Ovary (tissue), 9 donors: Measurements from ENCODE around the gene PYGO2. TPM values are rescaled to one million over a fixed set of nuclear protein-coding genes. Genes with fewer than 3 reads are reported as not detected.

Experiments
- DNase-seq, 5 donors: peaks; one replicate each; pipeline ENCODE4 v3.0.0-alpha.2; 2019 to 2020
- H3K27ac ChIP-seq, 2 donors: fragments of 200-600 bp; one replicate each; pipeline versions ENCODE4 v1.5.1 to v1.8.0; 2019 to 2022
- H3K27me3 ChIP-seq: fragments of 200-600 bp; one replicate; pipeline ENCODE4 v1.8.0; 2022
- H3K36me3 ChIP-seq: fragments of 200-600 bp; sonication (generic); one replicate; pipeline ENCODE4 v1.5.1; 2019
- H3K4me1 ChIP-seq: one replicate; pipeline ENCODE4 v1.8.1; 2013; ENCODE audit warnings: mild to moderate bottlenecking, moderate library complexity; ENCODE audit not compliant: insufficient read depth
- H3K4me3 ChIP-seq: fragments of 200-600 bp; sonication (generic); one replicate; pipeline ENCODE4 v1.5.1; 2017
- H3K9me3 ChIP-seq, 2 donors: fragments of 200-600 bp in 1 of 2; sonication (generic) in 1 of 2; one replicate each; pipeline versions ENCODE4 v1.5.1 to v1.8.1; 2013 to 2019; ENCODE audit warnings: mild to moderate bottlenecking in 1 of 2, moderate library complexity in 1 of 2
- CTCF ChIP-seq, 3 donors: fragments of 450-650 bp in 2 of 3; fragments of 200-600 bp in 1 of 3; IDR thresholded peaks; one replicate each; pipeline versions ENCODE4 v1.5.1 to v1.8.0; 2016 to 2022; ENCODE audit warnings: antibody characterized with exemption in 3 of 3, mild to moderate bottlenecking in 1 of 3
- EP300 ChIP-seq: sonication (generic); formaldehyde crosslinking; IDR thresholded peaks from one replicate; pipeline ENCODE4 v1.6.1; 2017; ENCODE audit warnings: antibody characterized with exemption
- POLR2A ChIP-seq: fragments of 450-650 bp; IDR thresholded peaks from one replicate; pipeline ENCODE4 v1.6.1; 2017; ENCODE audit warnings: antibody characterized with exemption, mild to moderate bottlenecking, moderate library complexity
- WGBS, 3 donors: extraction: QIAGEN DNeasy Blood & Tissue Kit in 1 of 3; methylation state at CpG; one replicate each; pipeline versions ENCODE4 v1.1.5 to v1.1.7; 2013 to 2017; 5-methylcytosine and 5-hydroxymethylcytosine counted together
- intact Hi-C, 4 donors: fragments of 100-400 bp; cut with DNase I; formaldehyde crosslinking; loops; one replicate each; pipeline versions ENCODE4 v1.11.0 to v1.15.1; 2022 to 2023
- polyA plus RNA-seq, 2 donors: library from polyadenylated mRNA; stranded (reverse); fragments of 200-250 nt in 1 of 2; fragments of 350-450 nt in 1 of 2; fragmentation: Illumina TruSeq in 1 of 2; extraction: RNeasy Lipid Tissue Mini Kit (QIAGEN cat#74804) in 1 of 2; gene quantifications; one replicate each; pipeline ENCODE4 v1.2.3, GENCODE V29; 2013 to 2014
- total RNA-seq, 7 donors: library from RNA; depleted of rRNA in 2 of 7; stranded (reverse); fragments of >200 nt in 2 of 7; fragmentation: NEBNext Ultra II Directional in 3 of 7; extraction: Animal tissue kit (Norgen Biotek cat#: 25700) in 3 of 7; gene quantifications; one replicate each; pipeline versions ENCODE4 v1.1.0 to v1.2.4, GENCODE V29; 2016 to 2023
- donor health status: DM: no; HTN: no; CAD: no; lungs with moderate emphysema.
- donor health status: DM: no; HTN: no; CAD: no.
- donor health status: Bipolar disorder and iron deficiency.
- donor health status: DM: yes; HTN: yes; CAD: no.
- donor health status: DM: no; HTN: no; CAD: no.
- donor health status: DM: yes; HTN: yes; CAD: no.

Gene PYGO2
- total and polyA plus RNA-seq, 9 donors = 17.2 to 53.0 (median 35.2) TPM

GRCh38 chr1:154973344-154974101, 11.9 kb upstream of the PYGO2 start:
- Histone ChIP-seq H3K27me3 (no peaks in the 10 kb centered on the region), H3K9me3 (no peaks in the 10 kb centered on the region), H3K4me3 (peak overlapping the region; percentile 77), H3K27ac (peak overlapping the region; percentile 92 to 98), H3K36me3 (no peaks in the 10 kb centered on the region), H3K4me1 (peaks cover 12% of the 10 kb centered on the region)
- TF ChIP-seq CTCF (IDR thresholded peaks at IDR 0.05) (no peak), EP300 (no peak), POLR2A (peak; percentile 17)
- peak; percentile 96 to 99 (median 98) for DNase-seq
- 5% methylated on average over 37 of the region's 37 CpGs for WGBS, 3 donors
- intact Hi-C loops = loop anchor here in 1 of 4 donors (2.0 to 5.0 kb wide), 2 partner anchors 27 to 79 kb away; partner anchors contain the start of gene ADAM15

- Histone ChIP-seq H3K4me3 (peak overlapping the region; percentile 77), H3K27me3 (no peaks in the 10 kb centered on the region), H3K4me1 (peaks cover 12% of the 10 kb centered on the region), H3K27ac (peak overlapping the region; percentile 54 to 98), H3K36me3 (no peaks in the 10 kb centered on the region), H3K9me3 (no peaks in the 10 kb centered on the region)
- intact Hi-C loops = loop anchor here in 1 of 4 donors (5.0 kb wide), 1 partner anchor 80 kb away; the partner anchor contains the start of gene ADAM15
- TF ChIP-seq EP300 (no peak), CTCF (IDR thresholded peaks at IDR 0.05) (no peak), POLR2A (no peak)
- DNase-seq = peak in 4 of 5 donors; percentile 58 to 68 (median 66)
- 26 to 36% (median 29%) methylated on average over 18 of the region's 18 CpGs for WGBS, 3 donors
Measured at GRCh38 chr1:154972517-154973343, 11.1 kb upstream of the PYGO2 start.

- H3K36me3 ChIP-seq = no peaks in the 10 kb centered on the region
- no peaks in the 10 kb centered on the region for H3K27me3 ChIP-seq
- TF ChIP-seq CTCF (IDR thresholded peaks at IDR 0.05) (no peak), POLR2A (no peak), EP300 (no peak)
- H3K9me3 ChIP-seq = no peaks in the 10 kb centered on the region
- 54 to 68% (median 59%) methylated on average over 3 of the region's 3 CpGs for WGBS, 3 donors
- H3K4me1 ChIP-seq = peaks cover 12% of the 10 kb centered on the region
- intact Hi-C loops = loop anchor here in 1 of 4 donors (5.0 kb wide), 1 partner anchor 80 kb away; the partner anchor contains the start of gene ADAM15
- DNase-seq = no peak
- H3K27ac ChIP-seq = peak overlapping the region; percentile 54 to 98
- H3K4me3 ChIP-seq = no peak overlapping the region
Measured at GRCh38 chr1:154972213-154972516, 10.6 kb upstream of the PYGO2 start.

GRCh38 chr1:154971341-154971998, 9.9 kb upstream of the PYGO2 start:
- H3K27me3 ChIP-seq = no peaks in the 10 kb centered on the region
- no peaks in the 10 kb centered on the region for H3K36me3 ChIP-seq
- 46 to 59% (median 53%) methylated on average over 10 of the region's 10 CpGs for WGBS, 3 donors
- intact Hi-C loops = loop anchor here in 1 of 4 donors (5.0 kb wide), 1 partner anchor 81 kb away; the partner anchor contains the start of gene ADAM15
- H3K4me3 ChIP-seq = peak overlapping the region; percentile 52
- H3K27ac ChIP-seq = peak overlapping the region; percentile 87 to 98
- TF ChIP-seq CTCF (IDR thresholded peaks at IDR 0.05) (no peak), POLR2A (no peak), EP300 (no peak)
- DNase-seq = peak in 4 of 5 donors; percentile 48 to 70 (median 60)
- H3K9me3 ChIP-seq = no peaks in the 10 kb centered on the region
- H3K4me1 ChIP-seq = peaks cover 12% of the 10 kb centered on the region
